Hippocampal formation (tissue), 2 donors: ENCODE data around the gene AGMO.
A peak's percentile ranks its signal among the peaks of the same experiment; 100 is the strongest.
"Not testable (repeated sequence)": the region's sequence is repeated elsewhere in the genome, so short reads cannot be mapped to it uniquely, and the experiment has no call there.

Experiments
- DNase-seq, 2 donors: peaks; one replicate each; lab custom pipeline; 2025; lab: John Stamatoyannopoulos, UW

The AGMO gene

GRCh38 chr7:15315678-15316077, 246.1 kb downstream of the AGMO start:
- no peak for DNase-seq

DNA sequence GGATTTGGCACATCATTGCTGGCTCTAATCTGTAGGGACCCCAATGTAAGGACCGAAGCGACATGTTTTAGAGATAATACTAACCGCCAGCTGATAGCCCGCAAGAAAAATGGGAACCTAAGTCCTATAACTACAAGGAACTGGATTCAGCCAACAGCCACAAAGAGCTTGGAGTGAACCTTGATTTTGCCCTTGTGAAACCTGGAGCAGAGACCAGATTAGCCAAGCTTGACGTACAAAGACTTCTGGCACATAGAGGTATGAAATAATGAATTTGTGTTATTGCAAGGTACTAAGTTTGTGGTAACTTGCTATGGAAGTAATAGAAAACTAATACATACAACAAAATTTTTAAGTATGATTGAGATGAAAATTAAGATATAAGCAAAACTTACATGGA, 246.9 kb downstream of the AGMO start:
- DNase-seq = no peak

DNA sequence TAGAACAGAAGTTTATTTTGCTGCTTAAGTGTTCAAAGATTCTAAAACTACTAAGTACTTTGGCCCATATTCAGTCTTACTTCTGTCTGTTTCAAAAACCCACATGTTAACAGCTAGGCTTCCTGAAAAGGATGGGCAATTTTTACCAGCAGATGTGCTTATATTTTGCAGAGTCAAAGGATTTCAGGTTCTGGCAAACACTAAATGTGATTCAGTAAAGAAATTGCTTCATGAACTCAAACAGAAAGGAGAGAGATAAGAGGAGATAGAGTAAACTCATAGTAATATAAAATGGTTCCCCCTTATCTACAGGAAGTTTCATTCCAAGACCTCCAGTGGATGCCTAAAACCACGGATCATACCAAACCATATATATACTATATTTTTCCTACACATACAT, 248.5 kb downstream of the AGMO start:
- DNase-seq = no peak

DNA sequence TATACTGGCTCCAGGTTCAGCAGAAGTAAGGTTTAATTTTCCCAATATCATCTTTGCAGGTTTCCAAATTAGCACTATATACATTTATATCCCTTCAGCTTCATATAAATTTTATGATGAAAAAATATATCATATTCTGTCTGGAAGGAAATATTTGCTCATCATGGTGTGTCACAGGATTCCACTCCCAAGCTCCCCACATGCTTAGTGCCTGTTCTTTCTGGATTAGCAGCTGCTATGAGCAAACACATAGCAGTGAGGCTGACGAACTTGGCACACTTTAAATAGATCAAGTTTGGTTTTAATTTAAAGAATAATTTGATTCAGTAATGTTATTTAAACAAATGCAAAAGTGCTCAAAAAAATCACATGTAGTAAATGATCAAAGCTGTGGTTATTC, 251.9 kb downstream of the AGMO start:
- DNase-seq = no peak

DNA sequence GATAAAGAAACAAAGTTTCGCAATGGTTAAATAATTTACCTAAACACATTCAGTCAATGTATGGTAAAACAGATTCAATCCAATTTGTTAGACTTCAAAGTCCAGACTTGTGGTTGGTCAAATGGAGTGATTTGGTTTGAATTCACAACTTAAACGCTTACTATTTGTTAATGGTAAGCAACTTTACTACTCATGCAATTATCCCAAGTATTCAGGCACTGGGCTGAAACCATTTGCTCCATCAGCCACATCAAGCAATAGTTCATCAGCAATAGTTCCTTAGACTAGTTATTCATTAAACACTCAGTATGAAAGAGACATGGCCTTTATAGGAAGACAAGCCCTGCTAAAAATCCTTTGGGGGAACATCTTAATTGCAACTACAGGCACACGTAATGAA, 253.0 kb downstream of the AGMO start:
- no peak for DNase-seq

DNA sequence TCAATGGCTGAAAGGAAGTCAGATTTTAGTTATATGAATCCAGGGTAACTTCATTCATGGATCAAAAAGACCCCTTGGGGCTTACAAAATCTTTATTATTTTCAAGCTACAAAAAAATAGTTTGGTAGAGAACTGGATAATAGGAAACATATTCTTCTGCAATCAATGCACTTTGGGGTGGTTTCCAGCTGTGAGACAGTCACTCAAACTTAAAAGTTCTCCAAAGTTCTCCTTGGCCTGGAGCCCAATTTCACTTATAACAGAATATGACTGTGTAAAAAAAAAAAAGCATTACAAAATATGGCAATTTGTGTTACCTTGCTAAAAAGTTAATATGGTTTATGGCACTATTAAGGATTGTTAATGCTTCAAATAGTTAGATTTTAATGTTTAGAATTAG, 255.5 kb downstream of the AGMO start:
- no peak for DNase-seq

DNA sequence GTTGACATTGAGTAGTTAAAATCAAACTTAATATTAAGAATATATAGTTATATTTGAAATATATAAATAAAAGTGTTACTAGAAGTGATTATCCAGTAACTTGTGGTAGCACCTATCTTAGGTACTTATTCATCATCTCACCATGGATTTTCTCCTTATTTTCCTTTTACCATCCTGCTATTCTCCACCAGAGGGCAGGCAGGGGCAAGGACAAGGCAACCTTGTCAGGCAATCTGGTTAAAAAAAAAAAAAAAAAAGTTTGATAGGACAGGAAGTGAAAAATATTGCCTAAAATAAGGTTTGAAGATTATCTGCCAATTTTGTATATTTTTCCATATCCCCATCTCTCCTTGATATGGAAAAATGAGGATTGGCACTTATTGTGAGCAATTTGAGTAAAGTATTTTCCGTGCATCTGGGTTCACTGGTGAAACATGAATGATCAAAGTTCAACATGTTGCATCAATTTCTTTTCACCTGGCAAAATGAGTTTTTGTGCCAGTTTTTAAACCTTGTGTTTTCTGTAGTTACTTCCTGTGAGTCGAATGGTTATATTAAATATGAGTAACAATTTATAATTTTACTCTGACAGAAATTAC, 256.7 kb downstream of the AGMO start:
- DNase-seq = peak; percentile 3 to 22

GRCh38 chr7:15303357-15303756, 258.5 kb downstream of the AGMO start:
- DNase-seq = no peak

GRCh38 chr7:15300986-15301385, 260.8 kb downstream of the AGMO start:
- DNase-seq = not testable (repeated sequence)

- no peak for DNase-seq
Observed at GRCh38 chr7:15292138-15292537, 269.7 kb downstream of the AGMO start.

- DNase-seq = no peak
Observed at GRCh38 chr7:15291699-15292098, 270.1 kb downstream of the AGMO start.

DNA sequence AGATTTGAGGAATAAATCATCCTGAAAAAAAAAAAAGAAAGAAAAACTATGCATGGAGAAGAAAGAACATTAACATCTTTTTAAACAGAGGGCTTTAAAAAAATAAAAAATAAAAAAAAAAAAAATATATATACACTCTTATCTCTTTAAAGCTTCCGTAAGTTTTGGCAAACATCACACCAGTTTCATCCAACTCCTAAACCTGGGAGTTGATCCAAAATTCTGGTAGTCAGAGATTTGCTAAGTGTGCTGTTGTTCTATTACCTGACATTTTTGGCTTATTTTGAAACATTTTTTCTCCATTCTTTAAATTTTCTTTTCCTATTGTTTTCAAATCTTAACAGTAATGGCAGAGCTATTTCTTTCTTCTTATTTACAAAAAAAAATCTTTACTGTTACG, 273.1 kb downstream of the AGMO start:
- DNase-seq = no peak

DNA sequence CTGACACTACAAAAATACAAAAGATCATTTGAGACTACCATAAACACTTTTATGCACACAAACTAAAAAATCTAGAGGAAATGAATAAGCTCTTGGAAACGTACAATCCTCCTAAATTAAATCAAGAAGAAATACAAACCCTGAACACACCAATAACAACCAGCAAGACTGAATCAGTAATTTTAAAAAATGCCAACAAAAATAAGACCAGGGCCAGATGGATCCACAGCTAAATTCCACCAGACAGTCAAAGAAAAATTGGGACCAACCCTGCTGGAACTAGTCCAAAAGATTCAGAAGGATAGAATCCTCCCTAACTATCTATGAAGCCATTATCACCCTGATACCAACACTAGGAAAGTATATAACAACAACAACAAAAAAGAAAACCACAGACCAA, 277.4 kb downstream of the AGMO start:
- no peak for DNase-seq

GRCh38 chr7:15280078-15280733, 281.6 kb downstream of the AGMO start:
- no peak for DNase-seq

DNA sequence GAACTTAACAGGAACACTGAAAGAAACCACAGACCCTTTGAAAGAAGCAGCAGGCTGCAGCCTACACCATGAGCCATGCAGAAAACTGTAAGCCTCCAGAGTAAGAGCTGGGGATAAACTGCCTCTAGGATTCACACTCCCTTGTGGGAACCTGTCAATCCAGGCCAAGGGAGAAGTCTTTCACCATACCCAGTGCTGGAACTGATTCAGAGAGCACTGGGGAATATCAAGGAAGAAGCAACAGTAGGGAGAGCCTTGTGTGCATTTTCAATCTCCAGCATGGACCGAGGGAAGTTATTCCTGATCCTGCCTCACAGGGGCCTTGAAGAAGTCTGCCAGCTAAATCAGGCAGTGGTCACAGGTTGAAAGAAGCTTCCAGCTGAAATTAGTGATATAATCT, 282.2 kb downstream of the AGMO start:
- no peak for DNase-seq

DNA sequence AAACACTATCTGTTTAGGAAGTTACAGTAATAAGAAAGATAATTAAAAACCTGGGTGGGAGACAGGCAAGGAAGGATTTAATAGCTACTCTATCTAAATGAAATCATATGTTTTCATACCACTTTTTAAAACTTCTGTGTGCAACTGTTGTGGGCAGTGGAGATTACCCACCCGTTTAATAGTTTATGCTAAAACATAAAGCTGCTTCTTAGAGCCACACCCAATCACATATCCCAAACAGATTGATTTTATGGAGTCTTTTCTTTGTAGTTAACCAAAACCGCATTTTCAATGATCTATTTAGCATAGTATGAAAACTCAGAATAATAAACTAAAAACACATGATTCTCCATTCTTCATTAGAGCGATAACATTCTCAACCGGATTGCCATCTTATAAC, 304.1 kb downstream of the AGMO start:
- no peak for DNase-seq

DNA sequence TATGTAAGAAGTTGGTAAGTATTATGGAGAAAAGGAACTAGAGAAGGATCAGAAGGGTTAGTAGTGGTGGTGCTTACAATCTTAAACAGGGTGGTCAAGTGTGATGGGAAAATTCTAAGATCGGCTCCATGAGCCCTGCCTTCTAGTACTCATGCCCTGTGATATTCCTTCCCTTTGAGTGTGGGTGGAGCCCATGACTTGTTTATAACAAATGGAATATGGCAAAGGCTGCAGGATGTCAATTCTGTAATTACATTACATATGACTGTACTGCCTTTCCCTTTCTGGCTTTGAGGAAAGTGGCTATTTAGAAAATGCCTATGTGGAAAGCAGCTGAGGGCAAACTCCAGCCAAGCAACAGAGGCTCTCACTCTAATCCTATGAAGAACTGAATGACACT, 309.6 kb downstream of the AGMO start:
- DNase-seq = no peak

DNA sequence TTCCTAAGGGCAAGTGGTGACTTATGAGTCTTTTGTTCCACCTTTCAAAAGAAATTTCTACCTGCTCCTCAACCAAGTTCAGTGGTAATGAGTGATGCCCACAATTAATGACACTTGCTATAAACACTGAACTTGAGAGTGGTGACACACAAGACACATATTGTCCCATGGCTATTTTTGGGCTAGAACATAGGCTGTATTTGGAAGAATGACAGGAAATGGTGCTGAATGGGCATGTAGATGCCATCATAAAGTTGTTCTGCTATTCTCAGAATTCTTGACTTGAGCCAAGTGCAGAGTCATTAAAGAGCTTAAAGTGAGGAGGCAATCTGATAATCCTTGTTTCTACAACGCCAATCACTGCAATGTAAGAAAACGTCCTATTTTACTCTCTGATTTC, 313.3 kb downstream of the AGMO start:
- DNase-seq = no peak

DNA sequence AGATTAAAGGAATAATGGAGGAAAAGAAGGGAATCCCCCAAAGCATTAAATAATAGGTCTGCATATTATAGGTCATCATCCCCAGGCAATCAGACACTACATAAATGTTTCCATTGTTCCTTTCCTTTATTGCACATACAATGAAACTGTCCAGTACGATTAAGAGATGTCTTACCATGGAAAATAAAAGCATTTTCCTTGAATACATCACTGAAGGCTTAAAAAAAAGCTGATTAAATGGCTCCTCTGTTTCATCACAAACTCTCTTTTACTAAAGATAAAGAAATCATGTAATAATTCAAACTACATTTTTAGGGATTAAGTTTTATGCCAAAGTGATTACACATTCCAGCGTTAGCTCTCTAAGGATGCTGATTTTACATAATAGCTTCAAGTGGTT, 316.0 kb downstream of the AGMO start:
- no peak for DNase-seq

GRCh38 chr7:15239801-15240200, 322.0 kb downstream of the AGMO start:
- no peak for DNase-seq

DNA sequence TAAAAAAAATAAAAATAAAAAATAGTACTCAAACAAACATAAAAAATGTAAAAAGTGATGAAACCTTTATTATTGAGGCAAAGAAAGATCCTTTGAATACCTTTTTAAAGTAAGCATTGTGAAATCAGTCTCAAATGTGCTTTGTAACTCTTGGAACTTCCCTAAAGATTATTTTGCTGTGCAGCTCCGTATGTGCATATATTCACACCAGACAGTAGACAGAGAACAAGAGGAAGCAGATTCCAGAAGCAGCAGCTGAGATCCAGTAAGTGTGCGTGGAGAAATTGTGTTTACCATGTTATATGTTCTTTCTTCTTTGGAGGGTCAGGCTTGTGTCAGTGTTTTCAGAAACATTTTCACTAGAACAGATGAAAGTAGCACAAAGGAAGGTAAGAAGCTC, 324.9 kb downstream of the AGMO start:
- DNase-seq = no peak

- DNase-seq = no peak
Observed at GRCh38 chr7:15234431-15234830, 327.4 kb downstream of the AGMO start.

DNA sequence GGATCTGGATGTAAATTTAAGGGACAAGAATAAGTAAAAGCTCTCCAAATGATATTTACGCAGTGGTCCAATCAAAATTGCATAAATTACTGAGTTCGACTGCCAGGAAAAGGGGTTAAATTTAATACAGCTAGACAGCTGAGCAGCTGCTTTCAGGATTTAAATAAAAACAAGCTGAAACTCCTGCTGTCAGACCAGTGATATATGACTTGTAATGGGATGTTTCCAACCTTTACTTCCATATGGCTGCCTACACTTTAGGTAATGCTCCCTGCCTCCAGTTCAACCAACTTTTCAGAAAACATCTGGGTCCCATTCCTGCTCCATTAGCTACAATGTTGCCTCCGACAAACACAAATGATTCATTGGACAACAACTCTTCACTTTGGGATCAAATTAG, 333.0 kb downstream of the AGMO start:
- DNase-seq = no peak

DNA sequence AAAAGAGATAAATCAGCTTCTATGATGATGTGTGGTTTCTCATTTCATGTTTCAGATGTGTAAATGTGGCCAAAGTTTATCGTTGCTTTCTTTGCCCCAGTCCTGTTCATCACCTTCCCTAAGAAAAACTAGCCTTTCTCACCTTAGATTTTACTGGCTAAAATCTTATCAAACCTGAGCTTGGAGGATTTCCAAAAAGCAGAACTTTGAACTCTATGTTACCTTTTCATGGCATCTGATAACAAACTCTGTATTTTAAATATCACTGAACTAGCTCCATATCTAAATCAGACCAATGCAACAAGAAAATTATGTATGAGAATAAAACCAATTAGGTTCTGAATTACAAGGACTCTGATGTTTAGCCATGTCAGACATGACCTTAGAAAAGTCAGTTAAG, 335.8 kb downstream of the AGMO start:
- DNase-seq = no peak
